ENCODE measurements around the gene PNMA8B.
"Not testable (repeated sequence)": the region's sequence is repeated elsewhere in the genome, so short reads cannot be mapped to it uniquely, and the experiment has no call there.

Gene PNMA8B

DNA sequence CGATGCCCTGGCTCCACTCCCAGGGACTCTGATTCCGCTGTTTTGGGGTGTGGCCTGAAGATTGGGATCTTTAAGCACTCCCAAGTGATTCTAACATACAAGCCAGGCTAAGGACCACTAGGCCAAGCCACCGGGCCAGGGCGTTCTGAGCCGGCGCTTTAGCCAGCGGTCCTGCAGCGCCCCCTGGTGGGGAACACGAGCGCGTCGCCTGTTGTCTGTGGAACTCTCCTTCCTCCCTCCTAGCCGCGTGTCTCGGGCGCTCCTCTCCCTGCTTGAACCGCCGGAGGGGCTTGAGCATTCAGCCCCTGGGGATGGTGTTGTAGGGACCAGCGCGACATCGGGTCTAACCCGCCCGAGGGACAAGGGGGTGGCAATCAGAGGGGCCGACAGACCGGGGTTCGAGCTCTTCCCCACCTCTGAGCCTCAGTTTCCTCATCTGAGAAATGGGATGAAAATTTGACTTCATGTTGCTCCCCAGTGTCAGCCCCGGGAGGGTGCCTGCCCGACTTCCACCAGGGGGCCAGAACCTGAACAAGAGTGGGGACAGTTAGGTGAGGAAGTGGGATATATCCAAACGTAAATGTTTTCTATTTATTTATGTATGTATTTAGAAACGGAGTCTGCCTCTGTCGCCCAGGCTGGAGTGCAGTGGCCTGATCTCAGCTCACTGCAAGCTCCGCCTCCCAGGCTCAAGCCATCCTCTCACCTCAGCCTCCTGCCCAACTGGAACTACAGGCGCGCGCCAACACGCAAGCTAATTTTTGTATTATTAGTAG lies 18.0 kb upstream of the PNMA8B start:
- peak; percentile 40 for DNase-seq (ENCODE audit: low spot score)

DNA sequence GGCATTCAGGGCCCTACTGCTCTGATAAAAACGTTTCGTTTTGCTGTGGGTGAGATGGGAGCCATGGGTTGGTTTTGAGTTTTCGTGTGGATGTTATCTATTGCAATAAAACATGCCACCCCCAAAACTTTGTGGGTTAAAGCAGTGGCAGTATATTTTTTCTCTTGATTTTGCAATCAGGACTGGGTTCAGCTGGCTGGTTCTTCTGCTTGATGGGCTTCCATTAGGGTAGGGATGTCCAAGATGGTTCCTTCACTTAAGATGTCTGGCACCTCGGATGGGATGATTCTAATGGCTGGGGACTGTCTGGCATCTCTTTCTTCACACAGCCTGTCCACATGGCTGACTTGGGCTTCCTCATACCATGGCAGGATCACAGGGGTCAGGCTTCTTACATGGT lies 15.6 kb upstream of the PNMA8B start:
- no peak for DNase-seq (ENCODE audit: low spot score)

DNA sequence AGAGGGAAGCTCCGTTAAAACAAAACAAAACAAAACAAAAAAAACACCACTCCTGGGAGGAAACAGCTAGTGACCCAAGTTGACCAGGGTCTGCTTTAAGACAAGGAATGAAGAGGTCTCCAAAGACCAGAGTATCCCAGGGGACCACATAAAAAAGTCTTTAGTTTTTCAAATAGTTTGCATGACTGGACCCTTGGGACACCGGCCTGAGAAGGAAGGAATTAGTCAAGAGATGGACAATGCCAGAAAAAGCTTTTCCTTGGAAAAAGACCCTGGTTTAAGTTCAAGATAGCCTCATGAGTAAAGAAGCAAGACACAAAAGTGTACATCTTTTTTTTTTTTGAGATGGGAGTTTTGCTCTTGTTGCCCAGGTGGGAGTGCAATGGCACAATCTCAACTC lies 12.5 kb upstream of the PNMA8B start:
- DNase-seq (ENCODE audit: low spot score) = no peak

DNA sequence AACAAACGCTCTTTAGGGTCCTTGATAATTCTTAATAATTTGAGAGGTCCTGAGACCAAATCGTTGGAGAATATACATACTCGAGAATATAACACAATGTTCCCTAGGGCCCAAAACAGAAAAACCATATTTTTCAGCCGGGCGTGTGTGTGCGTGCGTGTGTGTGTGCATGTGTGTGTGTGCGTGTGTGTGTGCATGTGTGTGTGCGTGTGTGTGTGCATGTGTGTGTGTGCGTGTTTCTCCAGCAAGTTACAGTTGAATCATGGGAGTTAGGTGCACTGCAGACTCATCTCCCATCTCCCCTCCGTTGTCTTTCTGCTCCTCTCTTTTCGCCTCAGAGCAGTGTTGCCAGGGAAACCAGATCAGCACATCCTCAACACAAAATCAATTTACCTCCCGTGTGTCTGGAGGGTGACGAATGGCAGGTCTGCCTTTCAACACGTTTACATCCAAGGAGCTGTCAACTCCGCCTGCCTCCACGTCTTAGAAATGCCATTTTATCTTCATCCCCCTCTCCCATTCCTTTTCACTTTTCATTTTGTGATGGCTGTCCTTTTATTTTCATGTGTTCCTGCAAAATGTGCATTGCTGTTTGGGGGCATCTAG lies 8.3 kb upstream of the PNMA8B start:
- no peak for DNase-seq (ENCODE audit: low spot score)

DNA sequence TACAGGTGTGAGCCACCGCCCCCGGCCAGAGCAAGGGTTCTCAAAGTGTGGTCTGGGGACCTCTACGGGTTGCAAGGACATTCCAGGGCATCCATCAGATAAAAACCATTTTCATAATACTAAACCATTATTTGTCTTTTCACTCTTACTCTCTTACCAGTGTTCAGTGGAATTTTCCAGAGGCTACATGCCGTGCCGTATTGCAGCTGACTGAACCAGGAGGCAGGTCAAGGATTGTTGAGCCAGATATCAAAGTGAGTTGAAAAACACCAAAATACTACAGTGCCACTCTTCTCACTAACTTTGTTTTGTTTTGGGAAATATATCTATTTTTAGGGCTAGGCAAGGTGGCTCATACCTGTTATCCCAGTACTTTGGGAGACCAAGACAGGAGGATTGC lies 7.2 kb upstream of the PNMA8B start:
- DNase-seq (ENCODE audit: low spot score) = no peak

DNA sequence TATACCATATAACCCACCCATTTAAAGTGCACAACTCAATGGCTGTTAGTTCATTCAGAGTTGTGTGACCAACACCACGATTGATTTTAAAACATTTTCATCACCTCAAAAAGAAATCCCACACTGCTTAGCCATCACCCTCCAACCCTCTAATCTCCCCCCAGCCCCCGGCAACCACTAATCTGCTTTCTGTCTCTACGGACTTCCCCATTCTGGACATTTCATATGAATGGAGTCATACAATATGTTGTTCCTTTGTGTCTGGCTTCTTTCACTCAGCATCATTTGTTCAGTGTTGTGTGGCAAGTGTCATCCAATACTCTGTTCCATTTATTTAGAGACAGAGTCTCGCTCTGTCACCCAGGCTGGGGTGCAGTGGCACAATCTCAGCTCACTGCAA lies 4.0 kb upstream of the PNMA8B start:
- DNase-seq (ENCODE audit: low spot score) = no peak

DNA sequence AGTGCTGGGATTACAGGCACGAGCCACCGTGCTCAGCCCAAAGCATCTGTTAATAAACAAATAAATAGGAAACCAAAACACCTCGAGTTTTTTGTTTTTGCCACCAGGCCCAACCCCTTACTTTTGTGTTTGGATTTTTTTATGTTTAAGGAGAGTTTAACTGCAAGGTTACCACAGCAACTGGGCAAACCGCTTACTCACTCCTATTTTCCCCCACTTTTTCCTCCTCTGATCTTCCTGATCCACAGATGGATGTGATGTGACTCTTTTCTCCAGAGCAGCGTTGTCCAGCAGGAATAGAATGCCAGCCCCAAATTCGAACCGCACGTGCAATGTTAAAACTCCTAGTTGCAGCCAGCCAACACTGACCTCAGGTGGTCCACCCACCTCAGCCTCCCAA lies 2.1 kb upstream of the PNMA8B start:
- DNase-seq (ENCODE audit: low spot score) = no peak

DNA sequence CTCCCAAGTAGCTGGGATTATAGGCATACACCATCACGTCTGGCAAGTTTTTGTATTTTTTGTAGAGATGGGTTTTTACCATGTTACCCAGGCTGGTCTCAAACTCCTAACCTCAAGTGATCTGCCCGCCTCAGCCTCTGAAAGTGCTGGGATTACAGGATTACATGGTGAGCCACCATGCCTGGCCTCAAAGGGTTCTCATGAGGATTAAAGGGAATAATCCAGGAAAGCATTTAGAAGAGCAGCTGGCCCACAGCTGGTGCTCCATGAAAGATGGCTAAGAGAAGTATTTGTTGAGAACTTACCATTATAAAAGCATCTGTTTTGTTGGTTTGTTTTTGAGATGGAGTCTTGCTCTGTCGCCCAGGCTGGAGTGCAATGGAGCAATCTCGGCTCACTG lies 1.2 kb upstream of the PNMA8B start:
- not testable (repeated sequence) for DNase-seq (ENCODE audit: low spot score)

DNA sequence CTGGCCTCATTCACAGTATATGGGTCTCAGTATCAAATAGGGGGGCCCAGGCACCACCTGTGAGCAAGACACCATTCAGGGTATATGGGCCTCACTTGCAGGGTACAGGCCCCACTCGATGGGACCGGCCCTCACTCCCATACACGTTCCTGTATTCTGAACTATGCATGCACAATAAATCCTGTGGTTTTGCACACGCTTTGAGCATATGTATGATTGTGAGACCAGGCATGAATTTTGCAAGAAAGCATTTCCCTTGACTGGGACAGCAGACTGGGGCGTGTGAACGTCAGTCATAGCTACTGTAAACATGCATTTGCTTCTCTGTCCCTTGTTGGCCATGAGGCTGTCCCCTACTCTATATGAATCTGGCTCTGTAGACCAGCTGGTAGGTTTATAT lies 637 bp upstream of the PNMA8B start:
- DNase-seq (ENCODE audit: low spot score) = no peak

DNA sequence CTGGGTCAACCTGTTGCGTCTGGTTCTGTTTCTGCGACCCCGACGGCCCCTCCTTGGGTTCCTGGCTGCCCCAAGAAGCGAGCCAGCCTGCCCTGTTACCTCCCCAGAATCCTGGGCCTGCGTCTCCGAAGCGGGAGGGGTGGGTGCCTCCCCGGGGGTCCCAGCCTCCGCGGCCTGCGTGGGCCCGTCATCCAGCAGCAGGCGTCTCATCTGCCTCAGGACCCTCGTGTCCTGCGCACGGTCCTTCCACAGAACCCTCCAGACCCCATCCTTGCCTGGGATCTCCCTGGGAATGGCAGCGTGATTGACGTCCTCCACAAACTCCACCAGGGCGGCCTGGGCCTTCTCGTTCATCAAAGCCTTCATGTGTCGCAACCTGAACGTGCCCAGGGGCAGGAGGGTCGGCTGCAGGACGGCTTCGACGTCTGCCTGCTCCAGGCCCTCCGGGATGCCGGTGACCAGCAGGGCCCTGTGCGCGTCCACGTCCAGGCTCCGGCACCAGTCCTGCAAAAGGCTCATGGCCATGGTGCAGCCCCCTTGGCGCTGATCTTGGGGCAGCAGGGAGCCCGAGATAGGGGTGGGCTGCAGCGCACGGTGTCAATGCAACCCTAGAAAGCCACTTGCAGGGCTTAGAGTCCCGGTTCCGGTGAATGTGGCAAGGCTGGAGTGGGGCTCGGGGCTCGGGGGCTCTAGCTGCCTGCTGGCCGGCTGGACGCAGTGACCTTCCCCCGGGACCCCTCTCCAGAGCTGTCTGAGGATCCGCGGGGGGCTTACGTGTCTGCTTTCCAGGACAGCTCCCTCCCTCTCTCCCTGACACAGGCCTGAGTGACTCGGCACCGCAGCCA lies 504 bp downstream of the PNMA8B start:
- DNase-seq (ENCODE audit: low spot score) = no peak

DNA sequence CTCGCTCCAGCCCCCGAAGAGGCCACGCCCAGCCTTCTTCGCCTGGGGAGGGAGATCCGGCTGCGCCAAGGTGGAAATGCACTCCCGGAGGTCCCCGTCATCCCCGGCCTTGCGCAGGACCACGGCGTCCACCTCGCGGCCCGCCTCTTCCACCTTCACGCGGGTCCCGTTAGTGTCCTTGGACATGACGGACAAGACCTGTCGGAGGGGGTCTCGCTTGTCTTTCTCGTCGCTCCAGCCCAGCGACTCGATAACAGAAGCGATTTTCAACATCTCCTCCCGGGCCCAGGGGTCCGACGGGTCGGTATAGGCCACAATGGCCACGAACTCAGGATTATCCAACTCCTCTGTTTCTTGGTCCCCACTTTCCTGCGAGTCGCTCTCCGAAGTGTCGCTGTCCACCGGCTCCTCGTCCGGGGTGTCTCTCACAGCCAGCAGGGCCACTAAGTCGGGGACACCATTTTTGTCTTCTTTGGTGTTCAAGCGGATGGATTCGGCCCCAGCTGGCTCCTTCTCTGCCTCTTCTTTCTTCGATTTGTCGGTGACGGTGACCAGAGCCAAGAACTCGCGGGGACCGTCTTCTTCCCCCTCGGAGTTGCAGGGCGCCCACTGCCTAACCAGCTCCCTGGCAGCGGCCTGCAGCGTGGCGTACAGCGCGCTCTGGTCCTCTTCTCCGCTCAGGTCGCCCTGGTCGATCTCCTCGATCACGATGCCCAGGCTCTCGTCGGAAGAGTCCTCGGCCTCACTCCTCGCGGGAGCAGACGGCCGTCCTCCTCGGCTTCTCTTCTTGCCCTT lies 1.3 kb downstream of the PNMA8B start:
- DNase-seq (ENCODE audit: low spot score) = no peak

DNA sequence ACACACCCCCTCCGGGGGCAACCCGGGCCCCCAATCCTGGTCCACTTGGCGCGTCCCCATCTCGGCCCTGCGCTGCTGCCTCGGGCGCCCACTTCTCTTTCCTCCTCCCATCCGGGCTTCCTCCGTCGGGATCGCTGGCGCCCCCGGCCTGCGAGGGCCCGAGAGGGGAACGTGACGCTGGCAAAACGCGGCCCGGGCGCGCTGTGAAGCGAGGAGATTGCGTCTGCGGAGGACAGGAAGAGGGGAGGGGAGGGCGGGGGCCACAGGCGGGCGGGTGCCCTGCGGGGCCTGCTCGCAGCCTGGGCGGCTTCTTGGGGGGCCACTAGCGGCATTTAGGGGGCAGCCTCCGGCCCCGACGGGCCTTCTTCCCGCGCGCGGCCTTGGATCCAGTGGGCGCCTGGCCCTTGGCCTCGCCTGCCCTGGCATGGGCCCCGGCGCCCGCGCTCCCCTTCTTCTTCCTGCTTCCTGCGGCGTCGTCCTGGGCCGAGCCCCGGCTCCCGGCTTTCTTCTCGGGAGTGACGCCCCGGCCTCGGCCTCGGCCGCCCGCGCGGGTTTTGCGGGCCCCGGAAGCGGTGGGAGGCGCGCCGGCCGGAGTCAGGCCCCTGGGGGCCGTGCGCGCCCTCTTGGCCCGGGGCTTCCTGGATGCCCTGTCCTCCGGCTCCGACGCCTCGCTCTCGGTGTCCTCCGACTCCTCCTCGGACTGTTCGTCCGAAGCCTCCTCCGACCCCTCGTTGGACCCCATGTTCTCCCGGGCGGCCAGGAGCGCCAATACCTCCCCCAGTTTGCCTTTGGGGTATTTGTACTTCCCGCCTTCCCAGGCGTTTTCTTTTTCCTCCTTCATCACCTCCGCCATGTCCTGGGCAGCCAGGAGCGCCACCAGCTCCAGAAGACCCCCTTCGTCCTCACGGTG lies 2.2 kb downstream of the PNMA8B start:
- DNase-seq (ENCODE audit: low spot score) = no peak

DNA sequence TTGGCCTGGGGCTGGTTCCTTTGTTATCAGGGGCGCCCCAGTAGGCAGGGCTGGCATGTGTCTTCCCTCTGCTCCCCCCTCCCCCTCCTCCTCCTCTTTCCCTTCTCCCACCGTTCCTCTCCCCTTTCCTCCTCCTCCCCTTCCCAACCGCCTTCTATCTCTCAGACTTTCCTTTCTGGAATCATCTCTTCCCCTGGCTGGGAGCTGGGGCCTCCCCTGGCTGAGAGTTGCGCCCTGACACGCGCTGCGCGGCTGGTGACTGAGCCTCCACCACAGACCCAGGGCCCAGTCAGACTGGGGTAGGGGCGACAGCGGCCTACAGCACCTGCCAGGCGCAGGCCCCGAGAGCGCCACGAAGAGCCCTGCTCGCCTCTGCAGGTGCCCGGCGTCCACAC lies 2.8 kb downstream of the PNMA8B start:
- DNase-seq (ENCODE audit: low spot score) = no peak

DNA sequence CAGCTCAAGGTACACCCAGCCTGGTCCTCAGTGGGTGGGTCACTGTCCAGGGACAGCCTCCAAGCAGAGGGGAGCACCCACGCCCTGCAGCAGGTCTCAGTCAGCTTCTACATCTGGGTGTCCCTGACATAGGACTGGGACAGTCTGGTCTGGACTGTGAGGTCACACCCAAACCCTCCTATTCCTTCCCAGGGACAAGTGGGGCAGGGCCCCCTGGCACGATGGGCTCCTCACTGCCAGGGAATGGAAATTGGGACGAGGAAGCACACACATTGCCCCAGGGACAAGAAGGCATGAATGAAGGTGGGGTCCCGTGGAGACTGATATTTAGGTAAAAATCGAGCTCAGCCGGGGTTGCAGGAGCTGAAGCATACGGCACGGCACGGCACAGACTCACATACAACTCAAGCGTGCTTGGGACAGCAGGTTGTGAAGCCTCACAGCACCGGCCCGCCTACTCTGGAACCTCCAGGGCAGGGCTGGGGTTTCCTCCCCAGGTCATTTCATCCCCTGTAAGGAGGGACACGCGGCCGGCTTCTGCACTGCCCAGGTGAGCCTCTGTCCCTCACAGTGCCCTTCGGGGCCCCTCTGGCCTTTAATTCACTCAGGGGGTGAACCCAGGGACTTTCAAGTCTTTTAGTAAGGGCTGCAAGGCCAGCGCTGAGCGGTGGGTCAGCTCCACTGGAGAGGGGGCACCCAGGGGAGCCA lies 3.5 kb downstream of the PNMA8B start:
- DNase-seq (ENCODE audit: low spot score) = no peak

DNA sequence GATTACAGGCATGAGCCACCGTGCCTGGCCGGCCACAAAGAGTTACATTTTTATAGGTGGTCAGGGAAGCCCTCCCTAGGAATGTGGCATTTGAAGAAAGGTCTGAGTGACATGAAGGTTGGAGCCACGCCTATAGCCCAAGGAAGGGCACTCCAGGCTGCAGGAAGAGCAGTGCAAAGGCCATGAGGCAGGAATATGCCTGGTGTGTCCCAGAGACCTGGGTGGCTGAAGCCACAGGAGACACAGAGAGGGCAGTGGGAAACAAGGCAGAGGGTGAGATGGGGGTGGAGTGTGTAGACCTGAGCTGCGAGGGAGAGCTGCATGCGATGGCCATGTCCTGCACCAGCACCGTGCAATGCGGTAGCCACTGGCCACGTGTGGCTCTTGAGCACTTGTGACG lies 4.9 kb downstream of the PNMA8B start:
- no peak for DNase-seq (ENCODE audit: low spot score)

DNA sequence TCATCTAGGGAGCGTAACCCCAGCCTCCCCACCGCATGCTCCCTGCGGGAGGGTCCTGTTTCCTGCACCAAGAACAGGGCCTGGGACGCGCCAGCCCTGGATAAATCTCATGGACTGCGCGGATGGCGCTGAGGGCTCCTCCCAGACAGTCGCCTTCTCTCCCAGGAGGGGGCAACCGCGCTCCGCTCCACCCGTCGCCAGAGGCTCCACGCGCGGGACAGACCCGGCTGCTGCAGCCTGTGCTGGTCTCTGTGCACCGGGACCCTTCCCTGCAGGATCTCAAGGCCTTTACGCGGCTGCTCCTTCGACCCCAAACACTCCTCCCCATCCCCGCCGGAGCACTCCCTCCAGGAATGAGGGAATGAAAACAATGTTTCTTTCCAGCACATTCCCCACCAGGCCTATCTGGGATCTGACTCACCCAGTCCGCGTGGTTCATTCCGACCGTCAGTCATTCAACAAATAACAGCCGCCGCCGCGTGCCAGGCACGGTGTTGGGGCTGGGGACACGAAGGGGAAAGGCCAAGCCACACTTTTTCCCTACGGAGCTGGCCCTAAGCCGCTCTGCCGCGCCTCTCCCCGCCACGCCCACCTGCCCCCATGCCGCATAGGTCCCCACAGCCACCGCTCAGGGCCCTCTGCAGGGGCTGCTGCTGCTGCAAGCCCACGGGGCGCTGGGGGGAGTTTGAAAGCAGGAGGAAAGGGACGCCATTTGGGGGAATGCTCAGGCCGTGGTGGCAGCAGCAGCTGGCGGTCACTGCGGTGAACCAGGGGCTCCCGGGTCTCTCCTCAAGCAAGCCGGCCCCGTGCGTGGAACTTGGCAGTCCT lies 6.0 kb downstream of the PNMA8B start:
- no peak for DNase-seq (ENCODE audit: low spot score)

DNA sequence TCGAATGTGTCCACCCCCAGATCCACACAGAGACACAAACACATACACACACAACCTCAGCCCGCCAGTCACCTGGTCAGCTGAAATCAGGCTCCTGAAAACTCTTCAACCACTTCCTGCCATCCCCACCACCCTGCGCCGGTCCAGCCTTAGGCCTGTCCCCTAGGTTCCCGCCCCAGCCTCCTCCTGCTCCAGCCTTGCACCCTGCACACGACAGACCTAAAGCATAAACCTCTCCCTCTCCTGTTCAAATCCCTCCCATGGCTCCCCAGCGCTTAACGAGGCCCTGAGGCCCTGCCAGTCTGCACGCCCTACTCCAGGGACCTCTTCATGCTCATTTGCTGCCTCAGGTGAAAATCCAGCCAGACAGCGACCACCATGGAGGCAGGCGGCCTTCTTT lies 7.1 kb downstream of the PNMA8B start:
- no peak for DNase-seq (ENCODE audit: low spot score)

DNA sequence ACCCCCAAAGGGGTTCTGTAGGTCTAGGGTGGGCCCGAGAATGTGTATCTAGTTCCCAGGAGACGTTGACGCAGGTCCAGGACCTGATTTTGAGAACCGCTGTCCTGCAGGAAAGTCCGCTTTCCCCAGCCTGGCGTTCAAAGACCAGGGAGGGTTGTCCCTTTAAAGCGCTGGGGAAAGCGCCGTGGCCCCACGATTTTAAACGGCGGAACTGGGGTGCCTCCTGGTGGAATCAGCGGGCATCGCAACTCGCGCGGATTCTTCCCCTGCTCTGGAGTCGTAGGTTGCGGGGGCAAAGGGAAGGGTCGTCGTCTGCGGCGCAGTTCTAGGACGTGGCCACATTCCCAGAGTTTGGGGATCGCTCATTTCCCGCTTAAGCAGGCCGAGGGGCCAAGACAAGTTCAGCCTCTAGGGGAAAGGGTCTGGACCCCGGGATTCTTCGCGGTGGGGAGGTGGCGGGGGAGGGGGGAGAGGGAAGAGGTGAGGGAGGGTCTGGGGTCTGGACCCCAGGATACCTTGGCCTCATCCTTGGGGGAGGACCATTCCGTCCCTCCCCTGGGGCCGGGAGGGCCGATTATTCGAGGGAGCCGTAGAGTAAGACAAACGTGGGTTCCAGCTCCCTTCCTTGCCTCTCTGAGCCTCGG lies 7.7 kb downstream of the PNMA8B start:
- peak; percentile 53 for DNase-seq (ENCODE audit: low spot score)

DNA sequence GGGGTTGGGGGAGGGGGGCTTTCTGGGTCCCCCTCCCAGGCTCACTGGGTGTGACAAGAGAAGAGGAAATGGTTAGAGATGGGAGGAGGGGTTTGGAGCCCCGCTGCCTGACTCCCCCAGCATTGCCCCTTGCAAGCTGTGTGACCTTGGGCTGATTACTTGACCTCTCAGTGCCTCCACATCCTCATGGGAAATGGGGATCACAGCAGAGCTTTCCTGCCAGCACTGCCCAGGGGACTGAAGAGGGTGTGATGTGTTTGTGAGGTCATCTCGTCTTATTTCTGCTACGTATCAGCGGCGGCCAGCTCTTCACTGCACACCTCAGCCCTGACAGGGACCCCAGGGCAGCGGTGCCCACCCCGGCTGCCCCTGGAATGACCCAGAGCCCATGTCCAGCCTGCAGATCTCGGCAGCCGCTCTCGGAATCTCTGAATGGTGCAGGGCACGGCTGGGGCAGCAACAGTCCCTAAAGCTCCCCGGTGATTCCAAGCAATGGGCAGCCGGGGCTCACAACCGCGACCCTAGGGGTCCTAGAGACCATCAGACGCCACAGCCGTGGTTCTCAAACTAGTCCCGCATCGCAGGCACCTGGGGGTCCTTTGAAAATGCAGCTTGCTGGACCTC lies 8.4 kb downstream of the PNMA8B start:
- DNase-seq (ENCODE audit: low spot score) = no peak

Data from COLO829 (cell line).